HL-60 (cell line): ENCODE measurements around the gene CLCN7.

Source experiments
- DNase-seq, 2 experiments: peaks; one replicate each; pipeline ENCODE4 v3.0.0-alpha.2; 2010 to 2020; ENCODE audit warnings: low read depth in 1 of 2, low spot score in 1 of 2
- H3K27ac ChIP-seq: fragments of 250-450 bp; sonication (Bioruptor Pico); replicated peaks from 2 replicates; pipeline ENCODE4 v1.5.1; 2020; ENCODE audit warnings: mild to moderate bottlenecking, moderate library complexity
- H3K27me3 ChIP-seq: fragments of 250-450 bp; sonication (Bioruptor Pico); 2 replicates; pipeline ENCODE4 v1.5.1; 2021; ENCODE audit warnings: mild to moderate bottlenecking, moderate library complexity; ENCODE audit not compliant: insufficient read depth, poor library complexity, severe bottlenecking
- H3K4me3 ChIP-seq: replicated peaks from 2 replicates; pipeline ENCODE4 v1.5.1; 2011; ENCODE audit warnings: mild to moderate bottlenecking, control low read depth, low read length; ENCODE audit not compliant: insufficient read depth
- GABPA ChIP-seq: IDR thresholded peaks from 2 replicates; pipeline ENCODE4 v1.6.1; 2012; ENCODE audit warnings: low read depth
- POLR2AphosphoS5 ChIP-seq: IDR thresholded peaks from 2 replicates; pipeline ENCODE4 v1.6.1; 2012; ENCODE audit warnings: low read depth
- SPI1 ChIP-seq: IDR thresholded peaks from 2 replicates; pipeline ENCODE4 v1.6.1; 2012; ENCODE audit warnings: low read depth, mild to moderate bottlenecking, borderline replicate concordance
- TF ChIP-seq, protein P1 (sequence below): IDR thresholded peaks from one replicate; pipeline ENCODE4 v1.5.1; 2011; ENCODE audit warnings: low read length, control low read depth, inconsistent platforms; ENCODE audit not compliant: insufficient read depth
- TF ChIP-seq, protein P2 (sequence below): IDR thresholded peaks from 2 replicates; pipeline ENCODE4 v1.6.1; 2012; ENCODE audit warnings: low read depth; ENCODE audit not compliant: insufficient replicate concordance

The CLCN7 gene

DNA sequence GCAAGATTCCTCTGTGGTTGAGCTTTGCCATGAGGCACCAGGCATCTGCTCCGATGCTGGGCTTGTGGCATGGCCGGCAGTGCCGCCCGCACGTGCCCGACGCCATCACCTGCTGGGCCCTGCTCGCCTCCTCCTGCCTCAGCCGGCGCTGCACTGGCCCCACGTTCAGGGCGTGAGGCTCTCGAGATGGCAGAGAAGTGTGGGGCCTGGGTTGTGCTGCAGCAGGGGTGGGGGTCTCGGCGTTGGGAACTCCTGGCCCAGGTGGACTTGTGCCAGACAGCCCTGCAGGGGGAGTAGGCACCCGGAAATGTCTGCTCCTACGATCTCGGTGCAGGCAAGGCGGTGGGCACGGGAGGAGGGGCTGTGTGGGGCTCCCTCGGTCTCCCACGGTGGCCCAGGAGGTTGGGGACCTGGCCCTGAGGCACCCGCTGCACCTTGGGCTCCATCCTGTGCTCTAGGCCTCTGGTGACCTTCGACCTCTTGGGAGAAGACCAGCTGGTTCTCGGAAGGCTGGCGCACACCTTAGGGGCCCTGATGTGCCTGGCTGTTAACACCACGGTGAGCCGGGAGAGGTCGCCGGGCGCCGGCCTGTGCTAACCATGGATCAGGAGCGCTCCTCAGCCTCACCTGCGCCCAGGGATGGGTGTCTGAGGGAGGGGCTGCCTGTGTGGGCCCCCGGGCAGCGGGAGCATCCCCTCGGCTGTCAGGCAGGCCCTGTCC is 31.8 kb upstream of the CLCN7 start:
- no peak overlapping the region for H3K27ac ChIP-seq
- H3K4me3 ChIP-seq: no peak overlapping the region
- H3K27me3 ChIP-seq: no peaks in the 10 kb centered on the region
- no peak for DNase-seq
- TF ChIP-seq, protein P1, sequence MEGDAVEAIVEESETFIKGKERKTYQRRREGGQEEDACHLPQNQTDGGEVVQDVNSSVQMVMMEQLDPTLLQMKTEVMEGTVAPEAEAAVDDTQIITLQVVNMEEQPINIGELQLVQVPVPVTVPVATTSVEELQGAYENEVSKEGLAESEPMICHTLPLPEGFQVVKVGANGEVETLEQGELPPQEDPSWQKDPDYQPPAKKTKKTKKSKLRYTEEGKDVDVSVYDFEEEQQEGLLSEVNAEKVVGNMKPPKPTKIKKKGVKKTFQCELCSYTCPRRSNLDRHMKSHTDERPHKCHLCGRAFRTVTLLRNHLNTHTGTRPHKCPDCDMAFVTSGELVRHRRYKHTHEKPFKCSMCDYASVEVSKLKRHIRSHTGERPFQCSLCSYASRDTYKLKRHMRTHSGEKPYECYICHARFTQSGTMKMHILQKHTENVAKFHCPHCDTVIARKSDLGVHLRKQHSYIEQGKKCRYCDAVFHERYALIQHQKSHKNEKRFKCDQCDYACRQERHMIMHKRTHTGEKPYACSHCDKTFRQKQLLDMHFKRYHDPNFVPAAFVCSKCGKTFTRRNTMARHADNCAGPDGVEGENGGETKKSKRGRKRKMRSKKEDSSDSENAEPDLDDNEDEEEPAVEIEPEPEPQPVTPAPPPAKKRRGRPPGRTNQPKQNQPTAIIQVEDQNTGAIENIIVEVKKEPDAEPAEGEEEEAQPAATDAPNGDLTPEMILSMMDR: no peak
- TF ChIP-seq POLR2AphosphoS5: no peak; the same call in 1 of the 2 replicates
- no peak for TF ChIP-seq GABPA
- TF ChIP-seq SPI1: no peak
- TF ChIP-seq, protein P2, sequence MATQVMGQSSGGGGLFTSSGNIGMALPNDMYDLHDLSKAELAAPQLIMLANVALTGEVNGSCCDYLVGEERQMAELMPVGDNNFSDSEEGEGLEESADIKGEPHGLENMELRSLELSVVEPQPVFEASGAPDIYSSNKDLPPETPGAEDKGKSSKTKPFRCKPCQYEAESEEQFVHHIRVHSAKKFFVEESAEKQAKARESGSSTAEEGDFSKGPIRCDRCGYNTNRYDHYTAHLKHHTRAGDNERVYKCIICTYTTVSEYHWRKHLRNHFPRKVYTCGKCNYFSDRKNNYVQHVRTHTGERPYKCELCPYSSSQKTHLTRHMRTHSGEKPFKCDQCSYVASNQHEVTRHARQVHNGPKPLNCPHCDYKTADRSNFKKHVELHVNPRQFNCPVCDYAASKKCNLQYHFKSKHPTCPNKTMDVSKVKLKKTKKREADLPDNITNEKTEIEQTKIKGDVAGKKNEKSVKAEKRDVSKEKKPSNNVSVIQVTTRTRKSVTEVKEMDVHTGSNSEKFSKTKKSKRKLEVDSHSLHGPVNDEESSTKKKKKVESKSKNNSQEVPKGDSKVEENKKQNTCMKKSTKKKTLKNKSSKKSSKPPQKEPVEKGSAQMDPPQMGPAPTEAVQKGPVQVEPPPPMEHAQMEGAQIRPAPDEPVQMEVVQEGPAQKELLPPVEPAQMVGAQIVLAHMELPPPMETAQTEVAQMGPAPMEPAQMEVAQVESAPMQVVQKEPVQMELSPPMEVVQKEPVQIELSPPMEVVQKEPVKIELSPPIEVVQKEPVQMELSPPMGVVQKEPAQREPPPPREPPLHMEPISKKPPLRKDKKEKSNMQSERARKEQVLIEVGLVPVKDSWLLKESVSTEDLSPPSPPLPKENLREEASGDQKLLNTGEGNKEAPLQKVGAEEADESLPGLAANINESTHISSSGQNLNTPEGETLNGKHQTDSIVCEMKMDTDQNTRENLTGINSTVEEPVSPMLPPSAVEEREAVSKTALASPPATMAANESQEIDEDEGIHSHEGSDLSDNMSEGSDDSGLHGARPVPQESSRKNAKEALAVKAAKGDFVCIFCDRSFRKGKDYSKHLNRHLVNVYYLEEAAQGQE: no peak

DNA sequence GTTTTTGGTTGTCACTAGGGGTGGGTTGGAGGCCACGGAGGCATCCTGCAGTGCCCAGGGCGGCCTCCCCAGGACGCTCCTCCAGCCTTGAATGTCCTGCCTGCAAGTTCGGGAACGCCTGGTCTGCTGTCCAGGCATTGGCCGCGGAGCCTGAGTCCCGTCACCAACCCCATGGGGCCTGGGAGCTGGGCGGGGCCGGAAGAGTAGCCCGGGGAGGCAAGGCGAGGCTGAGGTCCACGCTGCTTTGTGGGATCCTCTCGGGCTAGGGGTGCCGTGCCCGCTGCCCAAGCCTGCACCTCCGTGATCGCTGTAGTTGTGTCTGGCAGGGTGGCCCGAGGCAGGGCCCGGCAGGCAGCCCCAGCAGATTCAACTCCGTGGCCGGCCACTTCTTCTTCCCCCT is 31.1 kb upstream of the CLCN7 start:
- no peak for DNase-seq
- TF ChIP-seq GABPA (no peak), SPI1 (no peak), POLR2AphosphoS5 (no peak)
- TF ChIP-seq, protein P2: no peak
- TF ChIP-seq, protein P1: no peak
- Histone ChIP-seq H3K4me3 (no peak overlapping the region), H3K27me3 (no peaks in the 10 kb centered on the region), H3K27ac (no peak overlapping the region)

DNA sequence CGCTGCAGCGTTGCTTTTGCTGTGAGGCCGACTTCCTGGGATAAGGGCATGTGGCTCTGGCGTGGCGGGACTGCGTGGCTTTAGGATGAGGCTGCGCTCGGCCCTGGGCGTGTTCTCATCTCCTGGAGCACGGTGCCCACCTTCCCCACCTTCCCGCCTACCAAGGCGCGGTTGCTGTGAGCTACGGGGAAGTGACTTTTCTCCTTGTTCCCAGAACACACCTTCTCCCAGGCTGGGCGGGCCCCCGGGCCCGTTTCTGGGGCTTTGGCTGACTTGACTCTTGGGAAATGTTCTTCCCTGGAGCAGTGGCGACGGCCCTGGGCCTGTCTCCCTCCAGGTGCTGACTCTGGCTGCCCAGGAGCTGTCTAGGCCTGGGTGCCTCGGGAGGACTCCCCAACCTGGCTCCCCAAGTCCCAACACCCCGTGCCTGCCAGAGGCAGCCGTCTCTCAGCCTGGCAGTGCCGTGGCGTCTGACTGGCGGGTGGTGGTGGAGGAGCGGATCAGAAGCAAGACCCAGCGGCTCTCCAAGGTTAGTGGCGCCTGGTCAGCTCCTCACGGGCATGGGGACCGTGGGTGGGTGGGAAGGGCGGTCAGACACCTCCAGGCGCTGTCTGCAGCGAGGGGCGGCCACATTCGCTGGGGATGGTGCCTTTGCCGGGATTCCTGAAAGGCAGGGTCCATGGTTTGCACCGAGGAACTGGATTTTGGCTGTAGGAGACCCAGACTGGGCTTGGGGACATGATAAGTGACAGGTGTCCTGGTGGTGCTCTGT is 30.4 kb upstream of the CLCN7 start:
- H3K27me3 ChIP-seq: no peaks in the 10 kb centered on the region
- no peak overlapping the region for H3K27ac ChIP-seq
- DNase-seq: no peak
- no peak for TF ChIP-seq GABPA
- TF ChIP-seq POLR2AphosphoS5: peak; percentile 62; the same call in 1 of the 2 replicates
- no peak overlapping the region for H3K4me3 ChIP-seq

DNA sequence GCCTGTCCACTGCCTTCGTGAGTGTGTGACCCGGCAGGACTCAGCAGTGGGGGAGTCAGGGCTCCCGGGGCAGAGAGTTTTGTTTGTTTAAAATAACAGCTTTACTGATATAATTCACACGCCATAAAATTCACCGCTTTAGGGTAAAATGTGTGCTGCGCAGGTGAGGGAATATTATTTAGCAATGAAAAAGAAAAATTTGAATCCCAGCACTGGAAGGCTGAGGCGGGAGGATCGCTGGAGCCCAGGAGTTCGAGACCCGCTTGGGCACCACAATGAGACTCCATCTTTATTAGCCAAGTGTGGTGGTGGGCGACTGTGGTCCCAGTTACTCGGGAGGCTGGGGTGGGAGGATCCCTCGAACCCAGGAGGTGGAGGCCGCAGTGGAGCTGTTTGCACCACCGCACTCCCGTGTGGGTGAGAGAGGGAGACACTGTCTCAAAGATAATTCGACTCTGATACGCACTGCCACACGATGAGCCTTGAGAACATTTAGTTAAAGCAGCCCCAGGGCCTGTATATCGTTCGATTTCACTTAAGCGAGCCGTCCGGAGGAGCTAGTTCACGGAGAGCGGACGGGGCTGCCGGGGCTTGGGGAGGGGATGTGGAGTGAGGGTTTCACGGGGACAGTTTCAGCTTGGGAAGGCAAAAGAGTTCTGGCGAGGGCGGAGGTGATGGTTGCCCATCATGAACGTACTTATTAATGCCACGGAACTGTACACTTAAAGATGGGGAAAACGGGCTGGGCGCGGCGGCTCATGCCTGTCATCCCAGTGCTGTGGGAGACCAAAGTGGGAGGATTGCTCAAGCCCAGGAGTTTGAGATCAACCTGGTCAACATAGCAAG is 28.5 kb upstream of the CLCN7 start:
- TF ChIP-seq, protein P2: no peak
- TF ChIP-seq POLR2AphosphoS5: no peak
- TF ChIP-seq, protein P1: no peak
- Histone ChIP-seq H3K27ac (no peak overlapping the region), H3K27me3 (no peaks in the 10 kb centered on the region), H3K4me3 (no peak overlapping the region)
- no peak for DNase-seq
